OCI-LY3 (cell line): ENCODE results near the gene LRP6.

Experiments
- CTCF ChIP-seq: fragments of 200-600, 300-600 bp; sonication (generic); IDR thresholded peaks from 2 replicates; pipeline ENCODE4 v1.5.1; 2014; ENCODE audit warnings: antibody characterized with exemption, low read length, low read depth
- EZH2phosphoT487 ChIP-seq: fragments of 200-600 bp; shearing (Covaris generic); IDR thresholded peaks from 2 replicates; pipeline ENCODE4 v1.6.1; 2018; ENCODE audit warnings: antibody characterized with exemption, mixed run types, low read depth

GRCh38 chr12:12240662-12241340, 26.0 kb downstream of the LRP6 start:
- no peak for TF ChIP-seq CTCF
- no peak for TF ChIP-seq EZH2phosphoT487
